GM21786 (cell line): ENCODE data around the gene NUP153.
"Not testable (repeated sequence)": the region's sequence is repeated elsewhere in the genome, so short reads cannot be mapped to it uniquely, and the experiment has no call there.

ENCODE experiments used
- ATAC-seq: cut with Tn5 transposase; IDR thresholded peaks from one replicate; pipeline ENCODE4 v1.9.1; 2021; ENCODE audit not compliant: unreplicated experiment

NUP153 gene

DNA sequence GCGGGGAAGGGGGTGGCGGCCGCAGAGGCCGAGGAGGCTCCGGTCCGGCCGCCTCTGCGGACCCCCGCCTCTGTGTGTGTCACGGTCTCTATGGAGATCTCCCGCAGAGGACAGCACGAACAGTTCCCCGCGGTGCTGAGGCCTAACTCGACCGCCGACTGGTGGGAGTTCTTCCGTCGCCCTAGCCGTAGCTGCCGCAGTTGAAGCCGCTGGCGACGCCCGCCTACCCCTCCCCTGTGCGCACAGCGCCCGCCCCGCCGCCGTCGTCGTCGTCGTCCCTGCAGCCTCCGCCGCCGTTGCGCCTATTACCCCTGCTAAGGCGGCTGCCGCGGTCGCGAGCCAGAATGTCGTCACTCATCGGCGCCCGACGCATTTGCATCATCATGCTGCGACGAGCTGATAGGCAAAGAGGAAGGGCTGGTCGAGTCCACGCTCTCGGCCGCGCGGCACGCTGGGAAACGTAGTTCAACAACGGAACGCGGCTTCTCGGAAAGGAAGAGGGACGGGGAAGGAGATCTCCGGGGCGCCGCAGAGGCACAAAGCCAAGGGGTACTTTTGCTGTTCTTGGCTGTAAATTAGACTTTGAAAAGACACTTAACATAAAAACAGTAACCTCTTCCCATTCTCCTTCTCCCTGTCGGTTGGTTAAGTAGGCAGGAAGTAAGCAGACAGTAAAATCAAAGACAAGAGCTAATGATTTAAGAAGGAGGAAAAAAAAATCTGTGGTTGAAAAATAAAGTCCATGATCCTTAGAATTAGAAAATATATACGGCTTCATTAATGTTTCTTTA lies at the start of gene NUP153:
Gene NUP153 (minus strand): TSS at position 346 of the 791 bp plus-strand sequence. CDS start 538 bp downstream, outside the sequence.
- peak; percentile 57 for ATAC-seq

DNA sequence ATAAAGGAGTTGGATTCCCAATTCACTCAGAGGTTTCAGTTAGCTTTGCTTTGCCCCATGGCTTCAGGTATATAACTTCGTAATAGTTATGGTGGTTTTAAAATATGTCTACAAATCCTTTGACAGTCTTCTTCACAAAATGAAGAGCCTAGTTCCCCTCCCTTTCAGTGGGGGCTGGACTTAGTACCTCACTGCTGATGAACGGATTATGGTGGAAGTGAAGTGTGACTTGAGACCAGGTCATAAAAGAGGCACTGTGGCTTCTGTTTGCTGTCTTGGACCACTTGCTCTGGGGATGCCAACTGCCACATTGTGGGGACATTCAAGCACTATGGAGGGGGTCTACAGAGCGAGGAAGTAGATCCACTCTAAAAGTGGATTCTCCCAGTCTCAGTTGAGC lies 47.5 kb upstream of the NUP153 start:
- no peak for ATAC-seq

DNA sequence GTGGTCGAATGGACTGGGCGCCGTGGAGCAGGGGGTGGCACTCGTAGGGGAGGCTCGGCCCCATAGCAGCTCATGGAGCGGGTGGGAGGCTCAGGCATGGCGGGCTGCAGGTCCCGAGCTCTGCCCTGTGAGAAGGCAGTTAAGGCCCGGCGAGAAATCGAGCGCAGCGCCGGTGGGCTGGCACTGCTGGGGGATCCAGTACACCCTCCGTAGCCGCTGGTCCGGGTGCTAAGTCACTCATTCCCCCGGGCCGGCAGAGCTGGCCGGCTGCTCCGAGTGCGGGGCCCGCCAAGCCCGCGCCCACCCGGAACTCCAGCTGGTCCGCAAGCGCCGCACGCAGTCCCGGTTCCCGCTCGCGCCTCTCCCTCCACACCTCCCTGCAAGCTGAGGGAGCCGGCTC lies 38.6 kb upstream of the NUP153 start:
- not testable (repeated sequence) for ATAC-seq

DNA sequence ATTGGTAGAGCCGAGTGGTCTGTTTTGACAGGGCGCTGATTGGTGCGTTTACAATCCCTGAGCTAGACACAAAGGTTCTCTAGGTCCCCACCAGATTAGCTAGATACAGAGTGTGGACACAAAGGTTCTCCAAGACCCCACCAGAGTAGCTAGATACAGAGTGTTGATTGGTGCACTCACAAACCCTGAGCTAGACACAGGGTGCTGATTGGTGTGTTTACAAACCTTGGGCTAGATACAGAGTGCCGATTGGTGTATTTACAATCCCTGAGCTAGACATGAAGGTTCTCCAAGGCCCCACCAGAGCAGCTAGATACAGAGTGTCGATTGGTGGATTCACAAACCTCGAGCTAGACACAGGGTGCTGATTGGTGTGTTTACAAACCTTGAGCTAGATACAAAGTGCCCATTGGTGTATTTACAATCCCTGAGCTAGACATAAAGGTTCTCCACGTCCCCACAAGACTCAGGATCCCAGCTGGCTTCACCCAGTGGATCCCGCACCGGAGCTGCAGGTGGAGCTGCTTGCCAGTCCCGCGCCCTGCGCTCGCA lies 38.1 kb upstream of the NUP153 start:
- not testable (repeated sequence) for ATAC-seq

DNA sequence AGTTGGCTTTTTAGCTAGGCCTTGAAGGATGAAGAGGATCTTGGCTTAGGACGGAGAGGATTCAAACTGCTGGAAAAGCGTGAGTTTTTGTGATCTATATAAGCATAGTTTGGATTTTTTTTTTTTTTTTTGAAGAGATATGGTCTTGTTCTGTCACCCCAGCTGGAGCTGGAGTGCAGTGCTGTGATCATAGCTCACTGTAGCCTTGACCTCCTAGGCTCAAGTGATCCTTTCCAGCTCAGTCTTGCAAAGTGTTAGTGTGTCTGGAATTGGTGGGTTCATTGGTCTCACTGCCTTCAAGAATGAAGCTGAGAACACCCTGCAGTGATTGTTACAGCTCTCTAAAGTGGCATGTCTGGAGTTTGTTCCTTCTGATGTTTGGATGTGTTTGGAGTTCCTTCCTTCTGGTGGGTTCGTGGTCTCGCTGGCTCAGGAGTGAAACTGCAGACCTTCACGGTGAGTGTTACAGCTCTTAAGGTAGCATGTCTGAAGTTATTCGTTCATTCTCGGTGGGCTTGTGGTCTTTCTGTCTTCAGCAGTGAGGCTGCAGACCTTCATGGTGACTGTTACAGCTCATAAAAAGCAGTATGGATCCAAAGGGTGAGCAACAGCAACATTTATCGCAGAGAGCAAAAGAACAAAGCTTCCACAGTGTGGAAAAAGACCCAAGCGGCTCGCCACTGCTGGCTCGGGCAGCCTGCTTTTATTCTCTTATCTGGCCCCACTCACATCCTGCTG lies 37.5 kb upstream of the NUP153 start:
- ATAC-seq = no peak

DNA sequence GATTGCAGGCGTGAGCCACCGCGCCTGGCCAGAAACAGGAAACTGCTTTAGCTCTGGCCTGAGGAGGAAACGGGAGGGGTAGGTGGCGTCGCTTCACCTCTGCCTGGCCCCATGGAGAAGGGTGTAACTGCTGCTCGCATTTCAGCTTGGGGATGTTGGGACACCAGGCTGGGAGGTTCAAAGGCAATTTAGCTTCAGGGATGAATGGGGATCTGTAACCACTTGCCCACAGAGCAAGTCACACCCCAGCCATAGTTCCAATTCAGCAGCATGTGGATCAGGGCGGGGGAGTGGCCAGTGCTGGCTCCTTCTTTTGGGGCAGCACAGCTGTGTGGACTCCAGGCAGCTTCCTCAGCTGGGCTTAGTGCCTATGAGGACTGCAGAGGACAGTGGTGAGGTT lies 34.8 kb upstream of the NUP153 start:
- ATAC-seq = no peak

DNA sequence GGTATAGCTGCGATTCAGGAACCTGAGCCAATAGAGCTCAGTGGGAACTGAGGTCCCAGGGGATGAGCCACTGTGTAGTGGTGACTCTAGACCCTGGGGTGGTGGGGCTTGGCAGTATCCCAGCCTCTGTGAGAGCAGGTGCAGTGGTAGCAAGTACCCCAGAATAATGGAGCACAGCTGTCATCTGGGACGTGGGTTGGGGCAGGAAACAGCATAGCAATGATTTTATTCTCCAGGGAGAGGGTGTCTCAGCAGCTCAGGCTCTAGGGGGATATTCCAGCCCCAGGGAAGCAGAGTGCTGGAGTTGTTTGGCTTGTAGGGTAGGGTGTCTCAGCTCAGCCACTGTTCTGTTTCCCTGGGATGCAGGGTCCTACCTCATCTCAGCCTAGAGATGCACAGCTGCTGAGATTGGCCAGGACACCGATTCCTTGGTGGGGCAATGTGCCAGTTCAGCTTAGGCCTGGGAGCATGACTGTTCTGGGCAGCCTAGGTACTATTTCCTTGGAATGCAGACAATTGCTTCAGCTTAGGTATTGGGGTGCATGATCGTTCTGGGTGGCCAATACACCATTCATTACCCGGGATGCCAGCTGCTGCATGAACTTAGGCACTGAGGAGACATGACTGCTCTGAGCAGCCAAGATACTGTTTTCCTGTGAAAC lies 34.0 kb upstream of the NUP153 start:
- ATAC-seq = no peak

DNA sequence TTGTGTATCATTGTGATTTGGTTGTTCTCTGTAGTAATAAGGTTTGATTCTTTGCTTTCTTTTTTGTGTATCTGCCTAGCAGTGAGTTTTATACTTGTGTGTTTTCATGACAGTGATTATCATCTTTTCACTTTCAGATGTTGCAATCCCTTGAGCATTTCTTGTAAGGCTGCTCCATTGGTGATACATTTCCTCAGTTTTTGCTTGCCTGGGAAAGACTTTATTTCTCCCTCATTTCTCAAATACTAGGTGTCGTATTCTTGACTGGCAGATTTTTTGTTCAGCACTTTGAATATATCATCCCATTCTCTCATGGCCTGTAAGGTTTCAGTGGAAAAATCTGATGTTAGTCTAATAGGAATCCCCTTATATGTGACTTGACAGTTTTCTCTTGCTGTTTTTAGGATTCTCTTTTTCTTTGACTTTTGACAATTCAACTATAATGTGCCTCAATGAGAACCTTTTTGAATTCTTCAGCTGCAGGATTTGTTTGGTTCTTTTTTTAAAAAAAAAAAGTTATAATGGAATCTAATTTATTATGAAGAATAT lies 31.1 kb upstream of the NUP153 start:
- ATAC-seq = no peak

DNA sequence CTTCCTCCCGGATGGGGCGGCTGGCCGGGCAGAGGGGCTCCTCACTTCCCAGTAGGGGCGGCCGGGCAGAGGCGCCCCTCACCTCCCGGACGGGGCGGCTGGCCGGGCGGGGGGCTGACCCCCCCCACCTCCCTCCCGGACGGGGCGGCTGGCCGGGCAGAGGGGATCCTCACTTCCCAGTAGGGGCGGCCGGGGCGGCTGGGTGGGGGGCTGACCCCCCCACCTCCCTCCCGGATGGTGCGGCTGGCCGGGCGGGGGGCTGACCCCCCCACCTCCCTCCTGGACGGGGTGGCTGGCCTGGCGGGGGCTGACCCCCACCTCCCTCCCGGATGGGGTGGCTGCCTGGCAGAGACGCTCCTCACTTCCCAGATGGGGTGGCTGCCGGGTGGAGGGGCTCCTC lies 28.6 kb upstream of the NUP153 start:
- ATAC-seq = not testable (repeated sequence)

DNA sequence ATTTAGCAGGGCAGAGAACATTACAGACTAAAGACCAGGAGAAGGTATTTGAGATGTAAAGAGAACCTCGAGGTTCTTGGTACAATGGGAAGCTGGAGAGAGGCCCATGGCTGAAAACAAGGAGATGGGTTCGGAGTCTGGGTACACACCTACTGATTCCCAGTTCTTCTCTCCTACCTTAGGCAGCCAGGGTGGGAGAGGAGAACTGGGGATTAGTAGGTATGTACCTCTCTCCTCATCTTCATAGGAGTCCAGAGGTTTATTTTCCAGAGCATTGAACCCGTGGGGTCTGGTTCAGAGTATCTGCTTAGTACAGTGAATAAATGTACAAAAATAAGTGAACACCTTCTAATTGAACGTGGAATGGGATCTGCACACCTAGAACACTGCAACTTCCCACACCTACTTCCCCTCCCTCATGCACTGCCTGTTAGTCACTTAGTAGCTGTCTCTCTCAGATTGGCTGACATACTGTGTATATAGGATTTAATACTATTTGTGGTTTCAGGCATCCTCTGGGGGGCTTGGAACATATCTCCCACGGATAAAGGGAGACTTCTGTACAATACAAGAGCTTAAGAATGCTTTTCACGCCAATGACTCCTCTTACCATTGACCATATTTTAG lies 23.5 kb upstream of the NUP153 start:
- no peak for ATAC-seq

DNA sequence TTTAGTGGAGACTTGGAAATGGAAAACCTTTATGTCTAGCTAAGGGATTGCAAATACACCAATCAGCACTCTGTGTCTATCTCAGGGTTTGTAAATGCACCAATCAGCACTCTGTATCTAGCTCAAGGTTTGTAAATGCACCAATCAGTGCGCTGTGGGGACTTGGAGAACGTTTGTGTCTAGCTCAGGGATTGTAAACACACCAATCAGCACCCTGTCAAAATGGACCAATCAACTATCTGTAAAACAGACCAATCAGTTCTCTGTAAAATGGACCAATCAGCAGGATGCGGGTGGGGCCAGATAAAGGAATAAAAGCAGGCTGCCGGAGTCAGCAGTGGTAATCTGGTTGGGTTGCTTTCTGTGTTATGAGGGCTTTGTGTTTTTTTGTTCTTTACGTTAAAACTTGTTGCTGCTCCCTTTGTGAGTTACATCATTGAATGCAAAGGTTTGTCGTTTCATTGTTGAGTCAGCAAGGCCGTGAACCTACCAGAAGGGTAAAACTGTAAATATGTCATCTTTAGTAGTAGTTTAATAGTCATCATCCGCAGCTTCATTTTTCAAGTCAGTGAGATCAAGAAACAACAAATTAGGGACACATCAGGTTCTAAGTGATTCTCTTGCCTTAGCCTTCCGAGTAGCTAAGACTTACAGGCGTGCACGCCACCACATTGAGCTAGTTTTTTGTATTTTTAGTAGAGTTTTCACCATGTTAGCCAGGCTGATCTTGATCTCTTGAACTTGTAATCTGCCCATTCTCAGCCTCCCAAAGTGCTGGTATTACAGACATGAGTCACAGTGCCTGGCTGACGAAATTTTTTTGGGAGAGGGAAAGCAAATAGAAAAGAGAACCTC lies 22.7 kb upstream of the NUP153 start:
- no peak for ATAC-seq

DNA sequence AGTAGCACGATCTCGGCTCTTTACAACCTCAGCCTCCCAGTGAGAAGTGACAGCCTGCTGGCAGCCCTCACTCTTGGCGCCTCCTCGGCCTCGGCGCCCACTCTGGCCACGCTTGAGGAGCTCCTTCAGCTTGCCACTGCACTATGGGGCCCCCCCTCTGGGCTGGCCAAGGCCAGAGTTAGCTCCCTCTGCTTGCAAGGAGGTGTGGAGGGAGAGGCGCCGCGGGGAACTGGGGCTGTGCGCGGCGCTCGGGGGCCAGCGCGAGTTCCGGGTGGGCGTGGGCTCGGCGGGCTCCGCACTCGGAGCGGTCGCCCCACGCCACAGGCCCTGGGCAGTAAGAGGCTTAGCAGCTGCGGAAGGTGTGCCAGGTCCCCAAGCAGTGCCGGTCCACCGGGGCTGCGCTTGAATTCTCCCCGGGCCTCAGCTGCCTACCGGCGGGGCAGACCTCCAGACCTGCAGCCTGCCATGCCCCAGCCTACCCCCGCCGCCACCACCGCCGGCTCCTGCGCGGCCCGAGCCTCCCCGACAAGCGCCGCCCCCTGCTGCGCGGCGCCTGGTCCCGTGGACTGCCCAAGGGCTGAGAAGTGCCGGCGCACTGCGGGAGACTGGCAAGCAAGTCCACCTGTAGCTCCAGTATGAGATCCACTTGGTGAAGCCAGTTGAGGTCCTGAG lies 22.0 kb upstream of the NUP153 start:
- no peak for ATAC-seq

DNA sequence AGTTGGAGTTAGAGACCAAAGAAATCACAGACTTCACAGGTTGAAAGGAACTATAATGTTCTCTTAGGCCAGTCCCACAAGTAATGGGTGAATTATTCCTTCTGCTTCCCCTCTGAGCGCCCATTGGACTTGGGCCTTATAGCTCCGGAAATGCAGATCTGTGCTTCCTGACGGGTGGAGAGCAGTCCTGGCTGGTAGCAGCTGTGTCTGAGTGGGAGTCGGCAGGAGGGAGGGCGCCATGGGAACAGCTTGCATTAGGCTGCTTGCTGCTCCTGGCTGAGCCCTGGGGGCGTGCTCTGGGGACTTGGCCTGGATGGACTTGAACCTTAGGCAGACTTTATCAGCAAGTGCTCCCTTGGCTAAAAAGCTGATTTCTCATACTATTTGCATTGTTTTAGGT lies 18.4 kb upstream of the NUP153 start:
- no peak for ATAC-seq

DNA sequence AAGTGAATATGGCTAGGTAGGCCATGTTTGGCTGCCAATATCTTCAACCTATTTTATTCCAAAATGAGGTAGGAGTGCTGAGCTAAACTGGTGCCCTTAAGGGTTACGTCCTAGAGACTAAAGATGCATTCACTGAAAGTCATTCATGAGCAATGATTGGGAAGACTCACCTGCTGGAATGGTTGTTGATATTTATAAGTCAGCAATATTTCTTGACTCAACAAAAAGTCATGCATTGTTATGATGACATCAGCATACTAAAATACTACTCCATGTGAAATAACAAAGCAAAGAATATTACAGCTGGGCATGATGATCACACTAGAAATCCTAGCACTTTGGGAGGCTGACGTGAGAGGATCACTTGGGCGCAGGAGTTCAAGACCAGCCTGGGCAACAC lies 17.6 kb upstream of the NUP153 start:
- ATAC-seq = no peak

DNA sequence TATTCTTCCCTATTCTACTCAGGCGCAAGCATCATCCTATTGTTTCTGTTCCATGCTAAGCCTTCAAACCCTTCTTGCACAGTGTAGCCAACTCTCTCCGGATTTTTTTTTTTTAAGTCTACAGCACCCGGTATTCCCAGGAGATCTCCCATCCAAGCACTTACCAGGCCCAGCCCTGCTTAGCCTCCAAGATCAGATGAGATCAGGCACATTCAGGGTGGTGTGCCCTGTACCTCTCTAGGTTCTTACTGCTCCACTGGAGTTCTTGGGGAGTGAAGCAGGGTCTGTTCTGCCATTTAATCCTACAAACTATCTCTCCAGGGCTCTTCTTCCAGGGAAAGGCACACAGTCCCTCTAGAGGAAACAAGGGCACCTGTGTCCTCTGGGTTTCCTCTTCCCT lies 14.9 kb upstream of the NUP153 start:
- ATAC-seq = no peak

DNA sequence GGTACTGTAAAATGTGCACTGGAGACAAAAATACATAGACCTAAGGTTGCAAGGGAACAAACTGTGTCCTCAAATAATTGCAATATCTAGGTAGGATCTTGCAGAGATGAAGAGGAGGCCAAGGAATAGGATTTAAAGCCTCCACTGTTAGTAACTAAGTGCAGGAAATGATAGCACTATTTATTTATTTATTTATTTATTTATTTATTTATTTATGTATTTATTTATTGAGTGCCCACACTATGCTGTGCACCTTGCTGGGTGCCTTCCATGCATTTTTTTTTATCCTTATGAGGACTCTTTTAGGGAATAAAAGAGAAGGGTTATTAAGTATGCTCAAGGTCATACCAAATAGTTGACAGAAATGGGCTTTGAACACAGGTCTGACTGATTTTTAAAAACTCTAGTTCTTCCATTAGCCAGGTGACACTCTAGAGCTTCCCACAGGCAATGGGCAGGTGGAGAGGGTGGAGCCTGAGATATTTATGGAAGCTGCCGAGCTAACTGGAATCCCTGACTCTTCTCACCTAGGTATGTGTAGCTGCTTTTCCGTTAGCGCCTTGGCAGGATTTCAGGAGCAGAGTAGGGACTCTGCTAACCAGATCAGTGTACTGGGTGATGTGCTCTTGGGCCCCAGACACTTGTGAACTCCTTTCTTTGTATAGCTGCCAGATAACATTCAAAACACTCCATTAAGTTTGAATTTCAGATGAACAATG lies 12.8 kb upstream of the NUP153 start:
- ATAC-seq = no peak

DNA sequence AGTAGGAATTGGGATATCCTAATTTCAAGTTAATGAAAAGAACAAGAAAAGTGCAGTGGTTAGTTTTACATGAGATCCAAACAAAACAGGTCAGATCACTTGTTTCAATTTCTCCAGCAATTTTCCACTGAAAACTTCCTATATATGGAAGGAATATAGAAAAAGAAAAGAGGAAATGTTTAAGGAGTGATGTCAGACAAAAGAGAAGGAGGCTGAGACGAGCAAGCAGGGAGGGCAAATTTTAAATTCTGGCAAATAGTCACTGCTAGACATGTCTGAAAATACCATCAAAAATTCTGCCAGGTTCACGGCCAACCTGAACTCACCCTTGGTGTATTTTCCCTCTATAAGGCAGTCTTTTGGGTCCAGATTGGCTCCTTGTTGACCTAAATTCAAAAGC lies 9.5 kb upstream of the NUP153 start:
- ATAC-seq = no peak
